ENCODE measurements around the gene SFSWAP.

The SFSWAP gene

GRCh38 chr12:131831635-131832041 lies 120.7 kb downstream of the SFSWAP start:
- TF ChIP-seq TCF4 (CRISPR knock-in tag; IDR thresholded peaks at IDR 0.05; ENCODE audit: borderline replicate concordance) (no peak), ZC3H10 (CRISPR knock-in tag; IDR thresholded peaks at IDR 0.05) (no peak), ZFP3 (CRISPR knock-in tag; IDR thresholded peaks at IDR 0.05) (no peak), ESRRG (CRISPR knock-in tag; IDR thresholded peaks at IDR 0.05) (no peak), ZNF565 (CRISPR knock-in tag; conservative IDR thresholded peaks at IDR 0.05; ENCODE audit: low read depth) (no peak), ZNF70 (CRISPR knock-in tag; IDR thresholded peaks at IDR 0.05) (no peak), OSR1 (CRISPR knock-in tag; IDR thresholded peaks at IDR 0.05) (no peak), PATZ1 (CRISPR knock-in tag; IDR thresholded peaks at IDR 0.05; ENCODE audit: borderline replicate concordance) (no peak), GLIS3 (CRISPR knock-in tag; IDR thresholded peaks at IDR 0.05) (no peak), ZFP30 (CRISPR knock-in tag; IDR thresholded peaks at IDR 0.05) (no peak), CSDC2 (CRISPR knock-in tag; IDR thresholded peaks at IDR 0.05) (no peak), RARB (CRISPR knock-in tag; IDR thresholded peaks at IDR 0.05) (no peak), ISL1 (CRISPR knock-in tag; IDR thresholded peaks at IDR 0.05) (no peak), TOX (CRISPR knock-in tag; IDR thresholded peaks at IDR 0.05; ENCODE audit: borderline replicate concordance) (no peak), POU6F1 (CRISPR knock-in tag; IDR thresholded peaks at IDR 0.05; ENCODE audit: borderline replicate concordance, low read depth) (no peak), SNAI2 (CRISPR knock-in tag; IDR thresholded peaks at IDR 0.05) (no peak), ZNF8 (CRISPR knock-in tag; IDR thresholded peaks at IDR 0.05) (no peak)
- TF ChIP-seq, protein P1, sequence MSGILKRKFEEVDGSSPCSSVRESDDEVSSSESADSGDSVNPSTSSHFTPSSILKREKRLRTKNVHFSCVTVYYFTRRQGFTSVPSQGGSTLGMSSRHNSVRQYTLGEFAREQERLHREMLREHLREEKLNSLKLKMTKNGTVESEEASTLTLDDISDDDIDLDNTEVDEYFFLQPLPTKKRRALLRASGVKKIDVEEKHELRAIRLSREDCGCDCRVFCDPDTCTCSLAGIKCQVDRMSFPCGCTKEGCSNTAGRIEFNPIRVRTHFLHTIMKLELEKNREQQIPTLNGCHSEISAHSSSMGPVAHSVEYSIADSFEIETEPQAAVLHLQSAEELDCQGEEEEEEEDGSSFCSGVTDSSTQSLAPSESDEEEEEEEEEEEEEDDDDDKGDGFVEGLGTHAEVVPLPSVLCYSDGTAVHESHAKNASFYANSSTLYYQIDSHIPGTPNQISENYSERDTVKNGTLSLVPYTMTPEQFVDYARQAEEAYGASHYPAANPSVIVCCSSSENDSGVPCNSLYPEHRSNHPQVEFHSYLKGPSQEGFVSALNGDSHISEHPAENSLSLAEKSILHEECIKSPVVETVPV (CRISPR knock-in tag; IDR thresholded peaks at IDR 0.05), result no peak
- ATAC-seq, result no peak

- no peak for TF ChIP-seq SNAI2 (CRISPR knock-in tag; IDR thresholded peaks at IDR 0.05)
- TF ChIP-seq ZFP3 (CRISPR knock-in tag; IDR thresholded peaks at IDR 0.05), result no peak
- TF ChIP-seq PATZ1 (CRISPR knock-in tag; IDR thresholded peaks at IDR 0.05; ENCODE audit: borderline replicate concordance), result no peak
- TF ChIP-seq TCF4 (CRISPR knock-in tag; IDR thresholded peaks at IDR 0.05; ENCODE audit: borderline replicate concordance), result no peak
- TF ChIP-seq CSDC2 (CRISPR knock-in tag; IDR thresholded peaks at IDR 0.05), result no peak
- no peak for TF ChIP-seq BACH2 (CRISPR knock-in tag; IDR thresholded peaks at IDR 0.05; ENCODE audit: borderline replicate concordance)
- TF ChIP-seq OSR1 (CRISPR knock-in tag; IDR thresholded peaks at IDR 0.05), result no peak
- no peak for TF ChIP-seq ISL1 (CRISPR knock-in tag; IDR thresholded peaks at IDR 0.05)
- no peak for TF ChIP-seq ZNF565 (CRISPR knock-in tag; conservative IDR thresholded peaks at IDR 0.05; ENCODE audit: low read depth)
- TF ChIP-seq ZNF70 (CRISPR knock-in tag; IDR thresholded peaks at IDR 0.05), result no peak
- no peak for ATAC-seq
These were observed 121.7 kb downstream of the SFSWAP start for GRCh38 chr12:131832321-131833231.

DNA sequence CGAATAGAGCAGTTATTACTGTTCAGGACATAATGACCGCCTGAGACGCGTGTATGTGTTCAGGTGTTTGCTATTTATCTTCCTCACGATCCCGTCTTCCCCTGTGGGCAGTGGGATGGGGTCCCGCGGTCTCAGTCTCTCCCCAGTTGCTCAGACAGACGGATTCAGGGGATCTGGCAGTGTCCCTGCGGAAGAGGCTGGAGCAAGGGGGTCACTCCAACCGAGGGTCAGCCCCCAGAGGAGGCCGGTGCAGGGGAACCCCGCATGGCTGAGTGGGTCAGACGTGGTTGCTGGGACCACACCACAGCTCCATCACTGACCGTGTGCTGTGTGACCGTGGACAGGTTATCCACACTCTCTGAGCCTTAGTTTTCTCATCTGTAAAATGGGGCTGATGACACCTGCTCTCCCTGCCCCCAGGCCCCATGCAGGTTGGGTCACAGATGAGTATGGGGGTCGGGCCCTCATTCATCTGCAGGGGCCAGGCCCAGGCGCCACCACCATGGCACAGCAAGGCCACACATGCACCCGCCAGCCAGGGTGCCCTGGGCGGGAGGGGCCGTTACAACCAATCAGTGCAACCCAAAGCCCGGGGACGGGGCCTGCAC lies 122.5 kb downstream of the SFSWAP start:
- TF ChIP-seq SNAI2 (CRISPR knock-in tag; IDR thresholded peaks at IDR 0.05) (no peak), ZNF565 (CRISPR knock-in tag; conservative IDR thresholded peaks at IDR 0.05; ENCODE audit: low read depth) (no peak), TOX (CRISPR knock-in tag; IDR thresholded peaks at IDR 0.05; ENCODE audit: borderline replicate concordance) (no peak), PPARA (CRISPR knock-in tag; IDR thresholded peaks at IDR 0.05; ENCODE audit: borderline replicate concordance) (no peak), CSDC2 (CRISPR knock-in tag; IDR thresholded peaks at IDR 0.05) (no peak), GLIS3 (CRISPR knock-in tag; IDR thresholded peaks at IDR 0.05) (no peak), ZC3H10 (CRISPR knock-in tag; IDR thresholded peaks at IDR 0.05) (no peak), ISL1 (CRISPR knock-in tag; IDR thresholded peaks at IDR 0.05) (no peak), TCF4 (CRISPR knock-in tag; IDR thresholded peaks at IDR 0.05; ENCODE audit: borderline replicate concordance) (no peak), ZFP3 (CRISPR knock-in tag; IDR thresholded peaks at IDR 0.05) (no peak)
- TF ChIP-seq, protein P1 (CRISPR knock-in tag; IDR thresholded peaks at IDR 0.05), result no peak
- no peak for ATAC-seq

Measured in SK-N-SH treated with all-trans-retinoic acid at 6 μM for 48 hours (cell line).